HepG2 (cell line): ENCODE measurements around the gene BCLAF1. TPM values are rescaled to one million over a fixed set of nuclear protein-coding genes. Genes with fewer than 3 reads are reported as not detected.

Experiments used
- ATAC-seq: fragments of 200-7000 bp; cut with Tn5 transposase; 3 replicates; pipeline ENCODE4 v1.9.1; 2020; ENCODE audit warnings: mild to moderate bottlenecking, moderate library complexity
- BruUV-seq: library from RNA; stranded (reverse); fragments of 400-500 nt; replicated peaks from 2 replicates; lab custom pipeline; 2021; lab: Mats Ljungman, UMichigan
- CTCF ChIA-PET: fragments of 300-600 bp; formaldehyde crosslinking; extraction: SDS; loops from one replicate; lab custom pipeline; 2021; ENCODE audit warnings: low total read pairs, inconsistent platforms, low intra/inter-chr PET ratio; lab: Yijun Ruan, JAX
- POLR2A ChIA-PET: fragments of 350-600 bp; sonication (Branson Sonifier 250); formaldehyde crosslinking; loops from one replicate; lab custom pipeline; 2020; ENCODE audit warnings: antibody characterized with exemption, inconsistent platforms; lab: Yijun Ruan, JAX
- DNase-seq: peaks from one replicate; pipeline ENCODE4 v3.0.0-alpha.2; 2015; ENCODE audit warnings: low spot score
- FAIRE-seq: peaks from 3 replicates; lab custom pipeline; 2011; peaks lifted over from hg19 to GRCh38; lab: Jason Lieb, UNC
- H2AFZ ChIP-seq: one replicate; pipeline ENCODE4 v1.6.1; 2011; ENCODE audit warnings: low read length, inconsistent platforms
- H3K27ac ChIP-seq: fragments of 300-600 bp; 3 replicates; pipeline ENCODE4 v1.8.0; 2011; ENCODE audit warnings: mixed run types, mild to moderate bottlenecking, mixed read lengths, low read length, inconsistent platforms; ENCODE audit not compliant: insufficient read depth; ENCODE audit errors: extremely low read length
- H3K27me3 ChIP-seq, 2 experiments: fragments of 200-600 bp in 1 of 2; 2 replicates in 1 of 2; 3 replicates in 1 of 2; pipeline versions ENCODE4 v1.6.0 to v1.8.0; 2011; ENCODE audit warnings: low read length in 2 of 2, mild to moderate bottlenecking in 2 of 2, moderate library complexity in 2 of 2, inconsistent platforms in 1 of 2; ENCODE audit not compliant: insufficient read depth in 2 of 2, control insufficient read depth in 1 of 2
- H3K36me3 ChIP-seq, 2 experiments: fragments of 200-600 bp in 1 of 2; replicated peaks in 1 of 2; 2 replicates in 1 of 2; 3 replicates in 1 of 2; pipeline versions ENCODE4 v1.5.1 to v1.8.0; 2011; ENCODE audit warnings: low read length in 2 of 2, inconsistent platforms in 1 of 2; ENCODE audit not compliant: insufficient read depth in 2 of 2, control insufficient read depth in 1 of 2
- H3K4me1 ChIP-seq: 2 replicates; pipeline ENCODE4 v1.5.1; 2012; ENCODE audit warnings: low read length, inconsistent platforms; ENCODE audit not compliant: insufficient read depth
- H3K4me2 ChIP-seq: 2 replicates; pipeline ENCODE4 v1.6.0; 2011; ENCODE audit warnings: low read depth, low read length, inconsistent platforms
- H3K4me3 ChIP-seq, 3 experiments: fragments of 200-600 bp in 1 of 3; sonication (generic), shearing (Covaris generic) in 1 of 3; replicated peaks in 1 of 3; 2 replicates each; pipeline ENCODE4 v1.5.1; 2011 to 2016; ENCODE audit warnings: low read length in 3 of 3, inconsistent platforms in 2 of 3, low read depth in 2 of 3, mild to moderate bottlenecking in 2 of 3, control low read depth in 1 of 3, mixed read lengths in 1 of 3; ENCODE audit not compliant: insufficient read depth in 1 of 3
- H3K79me2 ChIP-seq: one replicate; pipeline ENCODE4 v1.6.1; 2011; ENCODE audit warnings: low read length, inconsistent platforms; ENCODE audit not compliant: insufficient read depth
- H3K9ac ChIP-seq: 2 replicates; pipeline ENCODE4 v1.6.0; 2011; ENCODE audit warnings: mild to moderate bottlenecking, low read depth, low read length, inconsistent platforms; ENCODE audit not compliant: insufficient read depth
- H3K9me3 ChIP-seq: 2 replicates; pipeline ENCODE4 v1.5.1; 2012; ENCODE audit warnings: mild to moderate bottlenecking, low read length
- H4K20me1 ChIP-seq: 2 replicates; pipeline ENCODE4 v1.6.0; 2011; ENCODE audit warnings: inconsistent platforms, mild to moderate bottlenecking, low read length, moderate library complexity; ENCODE audit not compliant: insufficient read depth
- ATAD3A ChIP-seq: sonication (generic); formaldehyde crosslinking; IDR thresholded peaks from 2 replicates; pipeline ENCODE4 v1.4.0; 2020; ENCODE audit warnings: missing genetic modification reagents
- CEBPG ChIP-seq: IDR thresholded peaks from 2 replicates; pipeline ENCODE4 v1.6.1; 2016
- CHD4 ChIP-seq: fragments of 200-600 bp; sonication (generic); IDR thresholded peaks from 2 replicates; pipeline ENCODE4 v1.7.0; 2017; ENCODE audit warnings: mild to moderate bottlenecking, low read length, borderline replicate concordance
- EP300 ChIP-seq, 3 experiments: sonication (generic) in 1 of 3; formaldehyde crosslinking in 1 of 3; IDR thresholded peaks; 2 replicates each; pipeline versions ENCODE4 v1.5.1 to v1.6.1; 2011 to 2020; ENCODE audit warnings: low read depth in 2 of 3, low read length in 2 of 3, borderline replicate concordance in 1 of 3, improper control_type of control experiment in 1 of 3, mild to moderate bottlenecking in 1 of 3, missing genetic modification reagents in 1 of 3, moderate library complexity in 1 of 3
- FLYWCH1 ChIP-seq: sonication (generic); formaldehyde crosslinking; IDR thresholded peaks from 2 replicates; pipeline ENCODE4 v1.8.1; 2023; ENCODE audit warnings: mild to moderate bottlenecking, missing genetic modification reagents
- POGZ ChIP-seq: sonication (generic); formaldehyde crosslinking; IDR thresholded peaks from 2 replicates; pipeline ENCODE4 v1.4.0; 2020; ENCODE audit warnings: mild to moderate bottlenecking, missing genetic modification reagents
- SETDB1 ChIP-seq: sonication (generic); formaldehyde crosslinking; IDR thresholded peaks from 2 replicates; pipeline ENCODE4 v1.5.1; 2020; ENCODE audit warnings: missing genetic modification reagents, mild to moderate bottlenecking, borderline replicate concordance
- STAT5B ChIP-seq: sonication (generic); formaldehyde crosslinking; IDR thresholded peaks from 2 replicates; pipeline ENCODE4 v1.4.0; 2020; ENCODE audit warnings: missing genetic modification reagents
- TAF15 ChIP-seq: fragments of 200-400 bp; formaldehyde crosslinking; IDR thresholded peaks from one replicate; pipeline ENCODE4 v1.6.1; 2018; ENCODE audit warnings: mild to moderate bottlenecking, low read depth, low read length; ENCODE audit not compliant: poor library complexity, severe bottlenecking
- ZNF44 ChIP-seq: sonication (generic); formaldehyde crosslinking; IDR thresholded peaks from 2 replicates; pipeline ENCODE4 v1.5.1; 2020; ENCODE audit warnings: mild to moderate bottlenecking, missing genetic modification reagents
- ZNF644 ChIP-seq: IDR thresholded peaks from 2 replicates; pipeline ENCODE4 v1.6.1; 2016; ENCODE audit warnings: low read depth
- ZNF777 ChIP-seq: sonication (generic); formaldehyde crosslinking; IDR thresholded peaks from 2 replicates; pipeline ENCODE4 v1.4.0; 2020; ENCODE audit warnings: missing genetic modification reagents
- ZNF784 ChIP-seq: sonication (generic); formaldehyde crosslinking; IDR thresholded peaks from 2 replicates; pipeline ENCODE4 v1.5.1; 2020; ENCODE audit warnings: missing genetic modification reagents, mild to moderate bottlenecking, borderline replicate concordance
- WGBS: methylation state at CpG from one replicate; pipeline ENCODE4 v1.1.6; 2017; ENCODE audit warnings: low lambda C conversion rate; 5-methylcytosine and 5-hydroxymethylcytosine counted together
- in situ Hi-C: cut with HindIII; loops from 2 replicates; pipeline ENCODE4 v1.10.0; 2017; ENCODE audit warnings: low pct_unique_long_range_greater_than_20kb; ENCODE audit not compliant: extremely low pct_ligation_motif_present
- intact Hi-C: fragments of 100-400 bp; cut with micrococcal nuclease; formaldehyde crosslinking; loops from one replicate; pipeline ENCODE4 v1.10.0; 2022; ENCODE audit not compliant: unreplicated experiment
- polyA plus RNA-seq, 8 experiments: library from polyadenylated mRNA; depleted of rRNA in 3 of 8; stranded (reverse) in 7 of 8; unstranded in 1 of 8; fragments of >200 nt; fragmentation: Illumina TruSeq in 4 of 8; extraction: Trizol in 4 of 8; gene quantifications; 2 replicates each; pipeline versions ENCODE4 v1.2.1 to v1.2.3, GENCODE V29; 2011 to 2016; ENCODE audit warnings: low read depth in 4 of 8, missing spikeins in 1 of 8, mixed read lengths in 1 of 8; ENCODE audit not compliant: insufficient read depth in 1 of 8
- total RNA-seq, 5 experiments: library from RNA; depleted of rRNA; stranded (reverse); fragments of >200 nt; fragmentation: Illumina TruSeq; extraction: Trizol; gene quantifications; 2 replicates each; pipeline ENCODE4 v1.2.3, GENCODE V29; 2016; ENCODE audit warnings: low read depth in 1 of 5

The BCLAF1 gene
- total and polyA plus RNA-seq, 2 of the 13 experiments (the other 11 are each of a cell fraction or from before 2014, with no cell fraction given), result 55.3 to 292 TPM

DNA sequence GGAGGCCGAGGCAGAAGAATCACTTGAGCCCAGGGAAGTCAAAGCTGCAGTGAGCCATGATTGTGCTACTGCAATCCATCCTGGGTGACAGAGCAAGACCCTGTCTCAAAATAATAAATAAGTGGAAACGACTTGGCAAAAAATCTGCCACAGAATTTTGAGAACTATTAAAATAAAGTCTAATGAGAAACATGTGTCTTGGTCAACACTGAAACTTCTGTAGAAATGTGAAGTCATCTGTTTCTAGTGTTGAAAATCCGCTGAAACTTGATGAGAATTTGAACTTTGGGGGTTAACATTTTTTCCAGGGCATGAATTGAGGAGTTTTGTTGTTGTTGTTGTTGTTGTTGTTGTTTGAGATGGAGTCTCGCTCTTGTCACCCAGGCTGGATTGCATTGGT lies 29.0 kb upstream of the BCLAF1 start:
- Histone ChIP-seq H2AFZ (no peak overlapping the region), H3K9ac (no peak overlapping the region), H3K27ac (no peak overlapping the region), H3K4me1 (no peaks in the 10 kb centered on the region; the same call in 1 of the 2 replicates), H3K4me3 (no peak overlapping the region), H4K20me1 (no peaks in the 10 kb centered on the region), H3K4me2 (no peak overlapping the region), H3K79me2 (no peaks in the 10 kb centered on the region), H3K9me3 (no peaks in the 10 kb centered on the region), H3K27me3 (no peaks in the 10 kb centered on the region; a peak in 2 of 5 replicates), H3K36me3 (no peaks in the 10 kb centered on the region)
- FAIRE-seq, result no peak
- BruUV-seq, result no TSS peak
- CTCF ChIA-PET, result no interaction called here
- intact Hi-C loops (loop anchor here (5.0 kb wide), 3 partner anchors 36 to 866 kb away; no protein-coding TSS in a partner anchor), in situ Hi-C loops (loop anchor here (25.0 kb wide), 1 partner anchor 781 kb away; no protein-coding TSS in a partner anchor)
- no peak for DNase-seq
- TF ChIP-seq CHD4 (no peak), ZNF644 (CRISPR knock-in tag) (no peak), CEBPG (CRISPR knock-in tag) (no peak), ATAD3A (CRISPR knock-in tag) (no peak), ZNF777 (CRISPR knock-in tag) (no peak), EP300 (IDR thresholded peaks at IDR 0.05; ENCODE audit: low read depth in 2 of 2, low read length in 2 of 2) (no peak), EP300 (CRISPR knock-in tag; IDR thresholded peaks at IDR 0.05; ENCODE audit: borderline replicate concordance) (no peak)
- 6% methylated on average over 4 of the region's 4 CpGs for WGBS
- POLR2A ChIA-PET, result interaction anchor here (1.9 kb wide), 1 partner anchor 29 kb away, joined by 14 read pairs; the partner anchor contains the start of gene BCLAF1
- ATAC-seq, result no peak

- Histone ChIP-seq H3K9me3 (no peaks in the 10 kb centered on the region), H2AFZ (no peak overlapping the region), H3K27me3 (no peaks in the 10 kb centered on the region; a peak in 2 of 5 replicates), H3K4me3 (no peak overlapping the region), H4K20me1 (no peaks in the 10 kb centered on the region), H3K27ac (no peak overlapping the region), H3K36me3 (no peaks in the 10 kb centered on the region), H3K79me2 (no peaks in the 10 kb centered on the region), H3K9ac (no peak overlapping the region), H3K4me2 (no peak overlapping the region), H3K4me1 (no peaks in the 10 kb centered on the region)
- no peak; the same call in 2 of the 3 replicates for ATAC-seq
- ChIA-PET CTCF (interaction anchor here (1.0 to 1.1 kb wide), 2 partner anchors 92 to 782 kb away, joined by 4 to 6 read pairs; no protein-coding TSS in a partner anchor), POLR2A (interaction anchor here (1.9 kb wide), 1 partner anchor 28 kb away, joined by 14 read pairs; the partner anchor contains the start of gene BCLAF1)
- in situ Hi-C loops, result loop anchor here (25.0 kb wide), 1 partner anchor 781 kb away; no protein-coding TSS in a partner anchor
- no TSS peak for BruUV-seq
- no peak for FAIRE-seq
- 11% methylated on average over 6 of the region's 6 CpGs for WGBS
- DNase-seq, result no peak
- intact Hi-C loops, result loop anchor here (2.0 to 5.0 kb wide), 6 partner anchors 27 to 866 kb away; partner anchors contain the start of gene MTFR2
- TF ChIP-seq POGZ (CRISPR knock-in tag), result no peak
- TF ChIP-seq SETDB1 (CRISPR knock-in tag), result no peak
- no peak for TF ChIP-seq ZNF44 (CRISPR knock-in tag)
- no peak for TF ChIP-seq TAF15
- no peak for TF ChIP-seq STAT5B (CRISPR knock-in tag)
- no peak for TF ChIP-seq FLYWCH1
- no peak for TF ChIP-seq ZNF784 (CRISPR knock-in tag)
Observed at GRCh38 chr6:136317971-136318370, 28.3 kb upstream of the BCLAF1 start.
